CD4-positive, alpha-beta T cell treated with Interleukin-15 for 1 hour (primary cell): Measurements from ENCODE around the gene YES1.
A peak's percentile ranks its signal among the peaks of the same experiment; 100 is the strongest.
"Not testable (repeated sequence)": the region's sequence is repeated elsewhere in the genome, so short reads cannot be mapped to it uniquely, and the experiment has no call there.

ENCODE experiments used
- DNase-seq: peaks from one replicate; pipeline ENCODE4 v3.0.0-alpha.2; 2020

YES1 gene

GRCh38 chr18:820591-821165, 8.6 kb upstream of the YES1 start:
- no peak for DNase-seq

GRCh38 chr18:816869-817268, 4.8 kb upstream of the YES1 start:
- DNase-seq, result no peak

DNA sequence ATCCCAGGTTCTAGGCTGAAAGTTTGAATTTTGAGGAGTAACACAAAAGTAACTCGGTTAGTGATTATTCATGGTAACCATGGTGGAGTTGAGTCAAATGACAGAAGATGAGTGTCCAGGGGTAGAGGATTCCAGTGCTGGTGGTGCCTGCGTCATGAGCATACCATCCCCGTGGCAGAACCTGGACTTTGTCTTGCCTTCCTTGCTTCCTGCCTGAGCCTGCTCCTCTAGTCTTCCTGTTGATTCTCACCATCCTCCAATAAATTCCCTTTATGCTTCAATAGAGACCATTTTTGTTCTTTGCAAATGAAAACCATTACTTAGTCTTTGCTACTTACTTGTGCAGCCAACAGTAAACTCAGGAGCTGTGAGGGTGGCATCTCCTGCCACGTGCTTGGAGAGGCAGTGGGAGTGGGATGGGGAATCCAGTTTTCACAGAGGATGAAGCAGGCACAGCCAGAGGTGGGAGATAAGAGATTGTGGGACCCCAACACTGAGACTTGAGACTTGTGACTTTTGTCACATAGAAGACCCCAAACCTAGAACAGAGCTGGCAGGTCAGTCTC, 4.1 kb upstream of the YES1 start:
- no peak for DNase-seq

GRCh38 chr18:815353-815752, 3.3 kb upstream of the YES1 start:
- DNase-seq, result no peak

DNA sequence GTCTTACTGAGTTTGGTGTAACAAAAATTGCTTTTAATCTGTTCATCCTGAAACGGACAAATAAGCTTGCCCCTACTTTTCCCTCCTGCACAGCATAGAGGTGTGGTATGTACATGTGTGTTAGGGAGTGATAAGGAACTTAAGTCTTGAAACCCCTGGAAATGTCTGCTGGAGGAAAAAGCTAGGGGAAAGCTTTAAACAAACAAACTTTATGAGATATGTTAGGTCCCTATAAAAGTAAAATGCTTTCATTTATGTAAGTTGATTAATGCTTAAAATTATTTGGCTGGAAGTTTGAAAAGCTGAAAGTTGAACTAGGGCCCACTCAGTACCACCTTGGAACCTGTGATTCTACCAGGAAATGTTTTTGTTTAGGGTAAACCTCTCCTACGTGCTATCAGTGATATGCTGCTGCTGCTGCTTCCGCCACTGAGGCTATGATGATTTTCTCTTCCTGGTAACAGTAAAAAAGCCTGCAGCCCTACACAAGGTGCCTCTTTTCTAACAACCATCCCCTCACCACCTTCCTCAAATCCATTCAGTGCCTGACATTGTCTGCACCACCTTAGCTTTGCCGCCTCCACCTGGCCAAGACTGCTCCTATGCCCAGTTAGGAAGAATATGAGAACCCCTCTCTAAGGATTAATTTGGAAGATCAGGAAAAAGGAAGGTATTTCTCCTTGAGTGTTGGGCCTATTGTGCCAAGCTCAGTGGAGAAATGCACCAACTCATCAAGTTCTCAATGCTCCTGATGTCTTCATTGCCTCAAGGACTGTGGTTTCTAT, 2.5 kb upstream of the YES1 start:
- DNase-seq, result no peak

DNA sequence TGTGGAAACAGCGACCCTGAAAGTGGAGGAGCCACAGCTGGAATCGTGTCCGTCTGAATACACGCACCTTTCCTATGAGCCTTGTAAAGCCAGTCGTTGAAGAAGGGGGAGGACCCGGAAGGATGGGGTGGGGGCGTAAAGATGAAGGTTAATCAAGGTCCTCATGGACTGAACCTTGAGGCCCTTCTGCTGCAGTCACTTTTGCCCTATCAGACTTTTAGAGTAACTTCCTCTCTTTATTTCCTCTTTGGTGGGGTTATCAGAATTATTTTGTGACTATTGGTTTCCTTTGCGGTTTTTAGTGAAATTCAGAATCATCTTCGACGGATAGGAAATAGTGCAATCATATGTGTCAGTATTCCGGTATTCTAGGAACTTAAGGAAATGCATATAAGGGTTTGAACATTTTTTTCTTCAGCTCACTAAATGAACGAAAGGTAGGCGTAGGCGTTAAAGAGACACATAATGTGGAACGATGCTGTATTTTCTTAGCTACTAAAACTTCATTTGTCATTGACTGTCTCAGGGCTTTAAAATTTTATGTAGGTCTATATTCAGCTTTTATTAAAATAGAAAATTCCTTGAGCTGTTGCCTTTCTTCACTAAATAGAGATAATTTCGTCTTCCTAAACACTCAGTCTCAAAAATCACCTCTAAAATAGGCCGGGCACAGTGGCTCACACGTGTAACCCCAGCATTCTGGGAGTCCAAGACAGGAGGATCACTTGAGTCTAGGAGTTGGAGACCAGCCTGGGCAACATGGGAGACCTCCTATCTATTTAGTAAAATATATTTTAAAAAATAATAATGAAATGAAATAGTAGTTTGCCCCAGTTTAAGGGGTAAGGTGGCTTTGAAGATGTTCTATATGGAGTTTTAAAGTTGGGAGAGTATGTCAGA, 1.4 kb upstream of the YES1 start:
- peak; percentile 57 for DNase-seq

- peak; percentile 71 for DNase-seq
Observed at GRCh38 chr18:812376-813171, 532 bp upstream of the YES1 start.

DNA sequence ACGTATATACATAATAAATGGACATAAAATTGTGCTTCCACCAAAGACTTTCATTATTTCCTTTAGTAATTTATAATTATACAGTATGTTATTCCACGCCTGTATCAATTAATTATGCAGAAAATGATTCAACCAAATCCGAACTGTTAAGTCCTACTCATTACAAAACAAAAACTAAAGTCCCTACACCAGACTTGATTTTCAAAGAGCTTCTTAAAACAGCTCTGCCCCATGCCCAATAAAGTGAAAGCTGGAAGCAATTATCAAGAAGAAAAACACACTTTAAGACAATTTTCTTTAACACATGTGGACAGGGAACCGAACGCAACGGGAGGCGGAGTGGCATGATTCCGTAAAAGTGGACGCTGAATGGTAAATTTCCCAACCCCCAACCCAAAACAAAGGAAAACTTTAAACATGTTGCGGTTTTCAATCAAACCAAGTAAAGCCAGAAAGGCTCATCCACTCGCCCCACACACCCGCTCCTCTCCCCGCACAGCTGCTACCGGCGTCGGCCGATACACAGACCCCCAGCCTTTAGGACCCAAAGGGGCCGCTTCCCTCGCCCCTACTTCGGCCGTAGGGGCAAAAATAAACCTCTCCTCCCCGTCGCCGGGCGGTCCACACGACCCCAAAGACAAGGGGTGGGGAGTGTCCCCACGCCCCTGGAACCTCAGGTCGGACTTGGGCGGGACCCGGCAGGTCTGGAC, 705 bp downstream of the YES1 start:
- DNase-seq, result no peak

DNA sequence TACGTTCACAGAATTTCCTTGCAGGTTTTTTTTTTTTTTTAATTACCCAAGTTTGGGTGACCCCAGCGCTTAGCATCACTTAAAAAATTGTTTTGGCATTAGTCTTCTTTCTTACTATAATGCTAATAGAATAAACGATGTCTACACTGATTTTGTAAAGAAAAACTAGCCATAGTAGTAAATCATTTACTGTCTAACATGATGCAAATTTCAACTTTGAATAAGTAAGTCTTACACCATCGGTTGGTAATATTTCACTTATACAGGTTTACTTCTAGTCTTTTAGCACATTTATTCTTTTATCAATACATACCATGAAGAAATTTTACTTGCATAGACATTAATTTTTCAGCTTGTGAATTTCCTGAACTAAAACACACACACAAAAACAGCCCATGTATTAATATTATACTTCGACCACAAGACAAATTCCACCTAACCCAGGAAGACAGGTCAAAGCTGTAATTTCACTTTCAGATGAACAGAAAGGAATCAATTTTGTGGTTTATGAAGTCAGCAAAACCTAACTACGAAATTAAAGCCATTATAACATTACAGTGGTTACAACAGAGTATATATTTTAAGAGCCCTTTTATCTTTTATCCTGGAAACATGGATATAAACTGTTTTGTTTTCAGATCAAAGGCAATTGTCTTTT, 1.9 kb downstream of the YES1 start:
- no peak for DNase-seq

DNA sequence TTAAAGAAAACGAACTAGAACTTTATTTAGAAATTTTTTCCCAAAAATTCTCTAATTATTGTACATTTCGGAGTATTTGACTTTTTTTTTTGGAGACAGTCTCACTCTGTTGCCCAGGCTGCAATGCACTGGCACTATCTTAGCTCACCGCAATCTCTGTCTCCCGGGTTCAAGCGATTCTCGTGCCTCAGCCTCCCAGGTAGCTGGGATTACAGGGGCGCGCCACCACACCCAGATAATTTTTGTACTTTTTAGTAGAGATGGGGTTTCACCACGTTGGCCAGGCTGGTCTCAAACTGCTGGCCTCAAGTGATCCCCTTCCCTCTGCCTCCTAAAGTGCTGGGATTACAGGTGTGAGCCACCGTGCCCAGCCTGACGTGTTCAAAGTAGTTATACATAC, 2.8 kb downstream of the YES1 start:
- not testable (repeated sequence) for DNase-seq

GRCh38 chr18:808502-808901, 3.5 kb downstream of the YES1 start:
- no peak for DNase-seq

DNA sequence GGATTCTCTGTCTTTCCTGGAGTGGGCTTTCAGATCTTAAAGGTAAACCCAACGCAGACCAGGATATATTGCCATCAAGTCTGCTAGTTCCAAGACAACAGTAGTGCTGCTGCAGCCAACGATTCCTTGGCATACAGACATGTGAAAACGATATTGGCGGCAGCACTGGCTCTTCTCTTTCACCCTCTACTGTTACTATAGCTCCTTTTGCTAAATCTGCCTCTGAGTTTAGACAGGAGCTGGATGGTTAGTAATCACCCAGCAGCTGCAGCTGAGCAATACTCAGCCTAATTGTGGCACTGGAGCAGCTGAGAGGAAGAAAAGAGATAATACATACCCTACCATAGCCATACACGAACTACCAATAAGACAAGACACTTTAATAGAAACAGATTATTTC, 4.0 kb downstream of the YES1 start:
- DNase-seq, result no peak

GRCh38 chr18:805755-806110, 6.3 kb downstream of the YES1 start:
- DNase-seq, result no peak

- DNase-seq, result no peak
Observed at GRCh38 chr18:805008-805754, 6.9 kb downstream of the YES1 start.

DNA sequence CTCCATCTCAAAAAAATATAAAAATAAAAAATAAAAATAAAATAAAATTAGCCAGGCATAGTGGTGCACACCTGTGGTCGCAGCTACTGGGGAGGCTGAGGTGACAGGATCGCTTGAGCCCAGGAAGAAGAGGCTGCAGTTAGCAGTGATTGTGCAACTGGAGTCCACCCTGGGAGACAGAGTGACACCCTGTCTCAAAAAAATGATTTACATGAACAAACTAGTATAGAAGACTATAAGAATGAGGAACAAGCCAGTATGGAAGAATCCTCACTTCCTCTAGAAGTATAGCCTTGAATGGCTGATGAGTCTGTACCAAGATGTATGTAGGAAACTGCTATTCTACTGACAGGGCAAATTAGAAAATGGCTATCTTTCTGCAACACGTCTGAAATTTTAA, 10.9 kb downstream of the YES1 start:
- no peak for DNase-seq

DNA sequence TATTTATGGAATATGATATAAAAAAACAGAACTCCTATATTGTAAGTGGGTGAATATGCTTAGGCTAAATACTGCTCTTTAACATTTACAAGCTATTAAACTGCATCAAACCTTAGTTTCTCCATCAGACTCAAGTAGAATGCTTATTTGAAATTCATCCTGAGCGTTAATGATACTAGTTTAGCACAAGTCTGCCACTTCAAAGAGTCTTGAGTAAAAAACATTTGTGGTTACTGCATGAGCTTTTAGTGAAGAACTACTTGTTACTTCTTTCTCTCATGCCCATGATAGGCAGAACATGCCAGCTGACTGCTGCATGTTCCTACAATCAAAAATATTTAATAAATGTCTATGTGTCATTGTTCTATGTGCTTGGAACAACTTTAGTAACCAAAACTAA, 12.1 kb downstream of the YES1 start:
- no peak for DNase-seq

DNA sequence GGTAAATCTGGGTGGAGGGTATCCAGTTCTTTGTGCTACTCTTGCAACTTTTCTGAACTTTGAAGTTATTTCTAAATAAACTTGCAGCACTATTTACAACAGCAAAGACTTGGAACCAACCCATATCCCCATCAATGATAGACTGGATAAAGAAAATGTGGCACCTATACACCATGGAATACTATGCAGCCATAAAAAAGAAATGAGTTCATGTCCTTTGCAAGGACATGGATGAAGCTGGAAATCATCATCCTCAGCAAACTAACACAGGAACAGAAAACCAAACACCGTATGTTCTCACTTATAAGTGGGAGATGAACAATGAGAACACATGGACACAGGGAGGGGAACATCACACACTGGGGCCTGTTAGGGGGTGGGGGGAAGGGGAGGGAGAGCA, 16.7 kb downstream of the YES1 start:
- not testable (repeated sequence) for DNase-seq

DNA sequence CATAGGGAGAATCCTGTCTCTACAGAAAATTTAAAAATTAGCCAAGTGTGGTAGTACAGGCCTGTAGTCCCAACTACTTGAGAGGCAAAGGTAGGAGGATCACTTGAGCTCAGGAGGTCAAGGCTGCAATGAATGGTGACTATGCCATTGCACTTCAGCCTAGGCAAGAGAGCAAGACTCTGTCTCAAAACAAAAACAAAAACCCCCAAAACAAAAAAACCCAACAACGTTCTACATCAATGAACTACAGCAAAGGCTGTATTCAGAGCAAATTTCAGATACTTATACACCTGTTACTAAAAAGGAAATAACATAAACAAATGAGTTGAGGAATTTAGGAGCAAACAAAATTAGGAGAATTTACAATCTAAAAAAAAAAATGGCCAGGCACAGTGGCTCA, 22.6 kb downstream of the YES1 start:
- no peak for DNase-seq

DNA sequence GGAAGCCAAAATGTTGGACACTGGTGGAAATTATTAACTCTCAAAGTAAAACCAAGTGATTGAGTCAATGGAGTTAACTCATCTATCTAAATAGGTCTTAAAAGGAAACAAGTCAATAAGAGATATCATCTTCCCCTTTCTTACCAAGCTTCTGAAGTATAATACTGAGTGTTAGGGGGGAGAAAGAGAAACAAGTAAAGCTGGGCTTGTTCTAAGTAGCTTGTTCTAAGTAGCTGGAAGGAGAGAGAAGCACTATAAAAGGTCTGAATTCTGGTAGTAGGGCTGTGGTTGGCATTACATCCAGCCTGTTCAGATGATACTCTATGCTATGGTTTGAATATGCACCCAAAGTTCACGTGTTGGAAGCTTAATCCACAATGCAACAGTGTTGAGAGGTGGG, 26.8 kb downstream of the YES1 start:
- DNase-seq, result no peak

DNA sequence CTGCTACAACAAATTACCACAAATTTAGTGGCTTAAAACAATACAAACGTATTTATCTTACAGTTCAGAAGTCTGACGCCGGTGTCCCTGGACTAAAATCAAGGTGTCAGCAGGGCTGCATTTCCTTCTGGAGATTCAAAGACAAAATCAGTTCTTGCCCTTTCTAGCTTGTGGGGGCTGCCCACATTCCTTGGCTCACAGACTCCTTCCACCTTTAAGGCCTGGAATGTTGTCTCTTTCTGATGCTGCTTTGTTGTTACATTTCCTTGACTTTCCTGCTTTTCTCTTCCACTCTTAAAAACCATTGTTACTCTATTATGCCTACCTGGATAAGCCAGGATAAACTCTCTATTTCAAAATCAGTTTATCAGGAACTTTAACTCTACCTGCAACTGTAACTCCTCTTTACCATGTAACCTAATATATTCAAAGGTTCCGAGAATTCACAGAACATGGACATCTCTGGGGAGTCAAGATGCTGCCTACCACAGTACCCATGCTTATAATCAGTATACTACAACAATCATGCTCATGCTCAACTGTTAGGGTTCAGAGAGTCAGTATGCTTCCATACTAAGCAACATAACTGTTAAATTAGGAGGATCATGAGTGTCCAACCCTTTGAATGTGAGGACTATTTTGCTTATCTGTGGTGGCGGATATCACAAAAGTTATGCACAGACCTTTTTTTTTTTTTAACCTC, 27.4 kb downstream of the YES1 start:
- DNase-seq, result no peak
